ENCODE results near the gene ANO6. TPM values are rescaled to one million over a fixed set of nuclear protein-coding genes. Genes with fewer than 3 reads are reported as not detected.

Gene ANO6
- total RNA-seq, 1 experiment from 2014 or later: 18.1 TPM

DNA sequence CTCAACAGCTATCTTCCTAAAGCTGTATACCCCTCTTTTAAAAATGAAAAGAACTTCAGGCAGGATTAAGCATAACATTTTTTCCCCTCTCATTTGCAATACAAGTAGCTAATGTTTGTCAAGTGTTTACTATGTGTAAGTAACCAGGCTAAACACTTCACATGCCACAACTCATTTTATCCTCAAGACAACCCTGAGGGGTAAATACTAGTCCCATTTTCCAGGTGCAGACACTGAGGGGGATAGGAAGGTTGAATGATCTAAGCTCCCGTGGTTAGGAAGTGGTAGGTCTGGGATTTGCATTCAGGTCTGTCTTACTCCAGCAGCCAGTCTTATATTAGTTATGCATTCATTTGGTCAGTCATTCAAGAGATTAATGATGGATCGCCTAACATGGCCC, 70.7 kb downstream of the ANO6 start:
- DNase-seq: no peak
- TF ChIP-seq EZH2phosphoT487 (IDR thresholded peaks at IDR 0.05; ENCODE audit: borderline replicate concordance, low read length): no peak
- no peak for TF ChIP-seq CTCF (conservative IDR thresholded peaks at IDR 0.05; ENCODE audit: low read depth, low read length)
- TF ChIP-seq EZH2 (IDR thresholded peaks at IDR 0.05; ENCODE audit: low read length, unreplicated experiment): no peak
- H3K4me2 ChIP-seq (ENCODE audit: low read length): no peak overlapping the region
- H3K36me3 ChIP-seq (ENCODE audit: low read depth, low read length): no peaks in the 10 kb centered on the region
- H3K27ac ChIP-seq (ENCODE audit: low read length): no peak overlapping the region
- CTCF ChIA-PET: no interaction called here
- POLR2A ChIA-PET (ENCODE audit: unreplicated experiment): no interaction called here
- H3K9me2 ChIP-seq (replicated peaks; ENCODE audit: low read length): no peaks in the 10 kb centered on the region
- peaks cover 35% of the 10 kb centered on the region for H3K4me1 ChIP-seq (ENCODE audit: insufficient read depth, low read length)
- no peak for ATAC-seq
- H4K20me1 ChIP-seq (ENCODE audit: low read length): no peaks in the 10 kb centered on the region
- no peak overlapping the region for H3K4me3 ChIP-seq (ENCODE audit: low read length)
- H3K27me3 ChIP-seq (ENCODE audit: low read length): no peaks in the 10 kb centered on the region
- no peaks in the 10 kb centered on the region for H3K9me3 ChIP-seq (ENCODE audit: low read length)
- H3F3A ChIP-seq (ENCODE audit: low read length, unreplicated experiment): no peaks in the 10 kb centered on the region
- intact Hi-C loops (cut with micrococcal nuclease): no loop called here
- no peak overlapping the region for H3K9ac ChIP-seq (ENCODE audit: low read length)
- no TSS peak for BruUV-seq (replicated peaks)
- H3K79me2 ChIP-seq (ENCODE audit: low read length): no peaks in the 10 kb centered on the region
- no peak overlapping the region for H2AFZ ChIP-seq (ENCODE audit: low read length)

GRCh38 chr12:45289245-45290215, 73.6 kb downstream of the ANO6 start:
- CTCF ChIA-PET: no interaction called here
- BruUV-seq (replicated peaks): no TSS peak
- H3K36me3 ChIP-seq (ENCODE audit: low read depth, low read length): no peaks in the 10 kb centered on the region
- intact Hi-C loops (cut with micrococcal nuclease): no loop called here
- H3F3A ChIP-seq (ENCODE audit: low read length, unreplicated experiment): no peaks in the 10 kb centered on the region
- H3K9me3 ChIP-seq (ENCODE audit: low read length): no peaks in the 10 kb centered on the region
- DNase-seq (no peak), ATAC-seq (no peak)
- POLR2A ChIA-PET (ENCODE audit: unreplicated experiment): no interaction called here
- H3K4me3 ChIP-seq (ENCODE audit: low read length): no peak overlapping the region
- H3K9me2 ChIP-seq (replicated peaks; ENCODE audit: low read length): no peaks in the 10 kb centered on the region
- H3K4me2 ChIP-seq (ENCODE audit: low read length): 0 out of 2 replicates have a peak overlapping the region, but pooled peaks have one; percentile 21
- H3K4me1 ChIP-seq (ENCODE audit: insufficient read depth, low read length): peaks cover 20% of the 10 kb centered on the region
- no peak overlapping the region for H3K9ac ChIP-seq (ENCODE audit: low read length)
- H4K20me1 ChIP-seq (ENCODE audit: low read length): no peaks in the 10 kb centered on the region
- no peaks in the 10 kb centered on the region for H3K79me2 ChIP-seq (ENCODE audit: low read length)
- no peak for TF ChIP-seq EZH2 (IDR thresholded peaks at IDR 0.05; ENCODE audit: low read length, unreplicated experiment)
- no peak for TF ChIP-seq CTCF (conservative IDR thresholded peaks at IDR 0.05; ENCODE audit: low read depth, low read length)
- TF ChIP-seq EZH2phosphoT487 (IDR thresholded peaks at IDR 0.05; ENCODE audit: borderline replicate concordance, low read length): no peak
- no peaks in the 10 kb centered on the region for H3K27me3 ChIP-seq (ENCODE audit: low read length)
- no peak overlapping the region for H2AFZ ChIP-seq (ENCODE audit: low read length)
- no peak overlapping the region for H3K27ac ChIP-seq (ENCODE audit: low read length)

DNA sequence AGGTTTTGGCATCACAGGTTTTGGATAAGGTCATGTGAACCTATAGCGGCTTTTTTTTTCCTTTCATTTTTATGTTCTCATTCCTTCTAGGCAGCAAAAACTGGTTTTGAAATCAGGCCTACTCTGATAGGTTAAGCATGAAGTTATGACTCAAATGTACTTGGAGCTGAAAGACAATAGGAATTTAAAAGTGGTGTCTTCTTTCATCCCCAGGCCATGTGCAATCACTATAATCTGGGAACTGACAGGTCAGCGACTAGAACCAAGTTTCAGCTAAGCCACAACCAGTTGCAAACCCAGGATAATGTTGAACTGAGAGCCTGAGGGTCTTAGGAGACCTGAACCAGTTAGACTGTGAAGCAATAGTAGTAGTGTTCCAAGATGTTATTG, 74.3 kb downstream of the ANO6 start:
- ChIA-PET POLR2A (ENCODE audit: unreplicated experiment) (no interaction called here), CTCF (no interaction called here)
- intact Hi-C loops (cut with micrococcal nuclease): no loop called here
- no peaks in the 10 kb centered on the region for H3K79me2 ChIP-seq (ENCODE audit: low read length)
- no peak overlapping the region for H3K9ac ChIP-seq (ENCODE audit: low read length)
- no peaks in the 10 kb centered on the region for H3K9me3 ChIP-seq (ENCODE audit: low read length)
- H3K27me3 ChIP-seq (ENCODE audit: low read length): no peaks in the 10 kb centered on the region
- H4K20me1 ChIP-seq (ENCODE audit: low read length): no peaks in the 10 kb centered on the region
- no peak overlapping the region for H2AFZ ChIP-seq (ENCODE audit: low read length)
- peaks cover 14% of the 10 kb centered on the region for H3K4me1 ChIP-seq (ENCODE audit: insufficient read depth, low read length)
- no peak overlapping the region for H3K4me3 ChIP-seq (ENCODE audit: low read length)
- ATAC-seq (peak; percentile 50; the same call in 1 of the 2 replicates), DNase-seq (peak; percentile 75)
- 0 out of 2 replicates have a peak overlapping the region, but pooled peaks have one; percentile 21 for H3K4me2 ChIP-seq (ENCODE audit: low read length)
- TF ChIP-seq EZH2phosphoT487 (IDR thresholded peaks at IDR 0.05; ENCODE audit: borderline replicate concordance, low read length): no peak
- TF ChIP-seq CTCF (conservative IDR thresholded peaks at IDR 0.05; ENCODE audit: low read depth, low read length): no peak
- no peak for TF ChIP-seq EZH2 (IDR thresholded peaks at IDR 0.05; ENCODE audit: low read length, unreplicated experiment)
- H3K9me2 ChIP-seq (replicated peaks; ENCODE audit: low read length): no peaks in the 10 kb centered on the region
- no peaks in the 10 kb centered on the region for H3K36me3 ChIP-seq (ENCODE audit: low read depth, low read length)
- no peaks in the 10 kb centered on the region for H3F3A ChIP-seq (ENCODE audit: low read length, unreplicated experiment)
- no peak overlapping the region for H3K27ac ChIP-seq (ENCODE audit: low read length)
- no TSS peak for BruUV-seq (replicated peaks)

Measured in PC-3 (cell line).